ENCODE results near the gene SNRK.
A peak's percentile ranks its signal among the peaks of the same experiment; 100 is the strongest.

Gene SNRK

DNA sequence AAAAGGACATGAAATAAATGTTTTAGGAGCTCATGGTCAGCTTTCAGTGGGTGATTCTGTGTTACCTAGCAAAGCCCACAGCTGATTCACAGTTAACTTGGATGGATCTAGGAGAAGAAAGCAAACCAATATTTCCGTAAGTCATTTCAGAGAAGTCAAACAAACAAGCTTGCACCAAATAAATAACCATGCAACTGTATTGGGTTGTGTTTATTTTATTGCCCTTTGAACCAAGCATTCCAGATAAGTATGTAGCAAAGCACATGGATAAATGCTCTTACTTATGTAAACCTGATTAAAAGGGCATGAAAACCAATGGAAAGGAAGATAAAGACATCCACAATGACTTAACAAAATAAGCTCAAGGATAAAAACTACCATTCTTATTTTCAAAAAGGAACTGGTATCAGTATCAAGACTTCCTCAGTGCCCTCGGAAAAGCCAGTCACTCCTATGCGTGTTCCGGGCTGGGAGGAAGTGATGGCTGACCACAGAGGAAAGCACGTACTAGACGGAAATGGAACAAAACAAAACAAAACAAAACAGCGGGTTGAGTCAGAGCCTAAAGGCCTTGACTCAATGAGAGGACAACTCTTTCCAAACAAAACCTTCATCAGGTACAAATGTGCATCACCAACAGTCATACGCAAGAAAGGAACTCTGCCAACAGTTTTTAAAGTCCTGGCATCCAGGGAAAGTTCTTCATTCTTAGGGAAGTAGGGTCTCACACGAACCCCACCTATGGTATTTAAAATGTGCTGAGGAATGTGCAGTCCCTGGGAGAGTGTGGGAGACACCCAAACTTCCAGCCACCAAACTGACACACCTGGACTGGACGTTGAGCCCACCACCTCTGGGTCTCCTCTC is 103.3 kb downstream of the SNRK start:
- DNase-seq (ENCODE audit: low read depth, low spot score): peak; percentile 74
- no peak overlapping the region for H3K4me3 ChIP-seq (ENCODE audit: low read length)

DNA sequence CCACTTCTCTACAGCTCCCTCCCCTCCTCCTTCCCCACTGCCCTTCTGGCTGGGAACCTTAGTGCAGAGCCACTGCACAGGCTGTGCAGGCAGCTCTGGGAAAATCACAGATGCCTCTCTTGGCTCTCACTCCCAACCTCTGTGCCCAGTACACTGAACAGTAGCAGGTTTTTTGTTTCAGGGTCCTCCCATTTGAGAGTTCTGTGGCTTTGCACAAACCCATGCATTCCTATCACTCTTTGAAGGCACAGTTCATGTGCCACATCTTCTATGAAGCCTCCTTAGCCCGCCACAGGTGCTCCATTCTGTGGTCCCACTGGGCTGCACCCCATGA is 103.9 kb downstream of the SNRK start:
- peak; percentile 41 for DNase-seq (ENCODE audit: low read depth, low spot score)
- H3K4me3 ChIP-seq (ENCODE audit: low read length): no peak overlapping the region

DNA sequence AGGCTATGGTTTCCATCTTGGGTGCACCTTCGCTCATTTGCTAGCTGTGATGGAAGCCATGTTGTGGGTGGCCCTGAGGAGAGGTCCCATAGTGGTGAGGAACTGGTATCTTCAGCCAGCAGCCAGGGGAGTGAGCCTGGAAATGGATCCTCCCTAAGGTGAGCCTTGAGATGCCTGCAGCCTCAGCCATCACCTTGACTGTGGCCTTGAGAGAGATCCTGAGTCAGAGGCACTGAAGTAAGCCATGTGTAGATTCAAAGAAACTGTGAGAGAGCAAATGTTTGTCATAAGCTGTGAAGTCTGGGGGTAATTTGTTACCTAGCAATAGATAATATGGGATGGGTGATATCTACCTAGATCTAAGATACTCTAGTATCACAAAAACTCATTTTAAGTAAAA is 105.3 kb downstream of the SNRK start:
- no peak overlapping the region for H3K4me3 ChIP-seq (ENCODE audit: low read length)
- DNase-seq (ENCODE audit: low read depth, low spot score): no peak

DNA sequence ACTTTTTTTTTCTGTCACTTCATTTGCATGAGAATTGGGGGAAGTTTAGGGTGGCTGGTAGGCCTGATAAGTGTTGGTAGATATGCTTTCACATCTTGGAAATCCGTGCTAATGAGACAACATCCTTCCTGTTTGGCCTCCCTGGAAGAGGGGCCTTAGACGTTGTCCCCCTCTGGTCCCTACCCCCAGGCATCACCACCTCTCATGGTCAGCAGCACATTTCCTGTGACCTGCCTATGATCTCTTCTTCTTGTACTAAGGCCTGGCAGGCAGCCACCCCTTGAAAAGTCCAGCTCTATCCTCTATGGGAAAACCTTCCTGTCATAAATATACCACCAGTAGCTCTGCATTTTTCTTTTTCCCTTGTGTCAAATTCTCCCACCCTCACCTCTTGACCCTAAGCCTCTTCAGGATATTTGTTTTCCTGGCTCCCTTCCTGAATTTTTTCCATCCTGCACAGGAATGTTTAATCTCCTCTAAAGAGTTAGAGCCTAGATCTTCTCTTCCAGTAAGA is 107.8 kb downstream of the SNRK start:
- no peak for DNase-seq (ENCODE audit: low read depth, low spot score)

GRCh38 chr3:43399034-43399433 is 112.7 kb downstream of the SNRK start:
- no peak for DNase-seq (ENCODE audit: low read depth, low spot score)
- H3K4me3 ChIP-seq (ENCODE audit: low read length): no peak overlapping the region

More for the DNA sequence above, 107.8 kb downstream of the SNRK start:
- H3K4me3 ChIP-seq (ENCODE audit: low read length): no peak overlapping the region

DNA sequence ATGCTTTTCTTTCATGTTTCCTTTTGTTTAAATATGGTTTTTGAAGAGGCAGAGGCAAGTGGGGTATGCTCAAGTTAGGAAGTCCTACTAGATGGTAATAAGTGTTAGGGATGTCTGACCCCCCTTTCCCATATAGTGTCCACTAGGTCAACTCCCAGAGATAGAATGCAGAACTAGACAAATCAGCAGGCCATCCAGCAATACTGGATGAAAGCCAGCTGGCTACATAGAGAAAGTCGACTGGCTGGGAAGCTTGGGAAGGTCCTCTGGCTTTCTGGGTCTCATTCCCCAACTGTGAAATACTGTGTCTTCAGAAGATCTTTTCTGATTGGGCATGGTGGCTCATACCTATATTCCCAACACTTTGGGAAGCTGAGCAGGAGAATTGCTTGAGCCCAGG is 113.8 kb downstream of the SNRK start:
- no peak overlapping the region for H3K4me3 ChIP-seq (ENCODE audit: low read length)
- no peak for DNase-seq (ENCODE audit: low read depth, low spot score)
